Measurements from ENCODE around the gene IGF2R. TPM values are rescaled to one million over a fixed set of nuclear protein-coding genes. Genes with fewer than 3 reads are reported as not detected.

IGF2R gene
- total RNA-seq, 1 donor from 2014 or later = 144 TPM

DNA sequence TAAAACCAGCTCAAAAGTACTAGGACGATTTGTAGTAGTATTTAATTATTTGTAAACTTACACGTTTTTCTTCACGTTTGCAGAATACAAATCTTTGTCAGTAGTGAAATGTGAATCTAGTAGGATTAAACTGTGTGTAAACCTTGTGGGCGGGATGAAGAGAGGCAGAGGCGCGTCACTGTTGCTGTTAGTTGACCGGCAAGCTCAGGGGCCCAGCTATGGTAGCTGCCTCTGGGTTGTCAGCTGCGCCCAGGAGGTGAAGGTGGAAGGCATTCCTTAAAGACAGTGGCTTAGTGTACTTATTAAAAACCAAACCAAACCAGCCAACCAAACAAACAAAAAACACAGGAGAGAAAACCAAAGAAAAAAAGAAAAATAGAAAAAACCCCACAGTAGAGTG is 69.6 kb downstream of the IGF2R start:
- H3K4me3 Mint-ChIP-seq (ENCODE audit: low read depth) = no peak overlapping the region
- no peaks in the 10 kb centered on the region for H3K27me3 Mint-ChIP-seq
- H3K36me3 Mint-ChIP-seq (ENCODE audit: insufficient read depth) = peaks cover 27% of the 10 kb centered on the region
- H3K9me3 Mint-ChIP-seq (ENCODE audit: low read depth) = no peaks in the 10 kb centered on the region
- no peak overlapping the region for H3K27ac Mint-ChIP-seq
- TF ChIP-seq, protein P1, sequence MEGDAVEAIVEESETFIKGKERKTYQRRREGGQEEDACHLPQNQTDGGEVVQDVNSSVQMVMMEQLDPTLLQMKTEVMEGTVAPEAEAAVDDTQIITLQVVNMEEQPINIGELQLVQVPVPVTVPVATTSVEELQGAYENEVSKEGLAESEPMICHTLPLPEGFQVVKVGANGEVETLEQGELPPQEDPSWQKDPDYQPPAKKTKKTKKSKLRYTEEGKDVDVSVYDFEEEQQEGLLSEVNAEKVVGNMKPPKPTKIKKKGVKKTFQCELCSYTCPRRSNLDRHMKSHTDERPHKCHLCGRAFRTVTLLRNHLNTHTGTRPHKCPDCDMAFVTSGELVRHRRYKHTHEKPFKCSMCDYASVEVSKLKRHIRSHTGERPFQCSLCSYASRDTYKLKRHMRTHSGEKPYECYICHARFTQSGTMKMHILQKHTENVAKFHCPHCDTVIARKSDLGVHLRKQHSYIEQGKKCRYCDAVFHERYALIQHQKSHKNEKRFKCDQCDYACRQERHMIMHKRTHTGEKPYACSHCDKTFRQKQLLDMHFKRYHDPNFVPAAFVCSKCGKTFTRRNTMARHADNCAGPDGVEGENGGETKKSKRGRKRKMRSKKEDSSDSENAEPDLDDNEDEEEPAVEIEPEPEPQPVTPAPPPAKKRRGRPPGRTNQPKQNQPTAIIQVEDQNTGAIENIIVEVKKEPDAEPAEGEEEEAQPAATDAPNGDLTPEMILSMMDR (IDR thresholded peaks at IDR 0.05; ENCODE audit: unreplicated experiment) = no peak
- H3K4me1 Mint-ChIP-seq (ENCODE audit: low read depth) = no peaks in the 10 kb centered on the region
- no peak for DNase-seq (ENCODE audit: low spot score, unreplicated experiment)

GRCh38 chr6:160039441-160039840 is 70.6 kb downstream of the IGF2R start:
- Mint-ChIP-seq H3K4me3 (ENCODE audit: low read depth) (no peak overlapping the region), H3K36me3 (ENCODE audit: insufficient read depth) (peaks cover 20% of the 10 kb centered on the region), H3K27ac (peak overlapping the region; percentile 14), H3K9me3 (ENCODE audit: low read depth) (no peaks in the 10 kb centered on the region), H3K27me3 (no peaks in the 10 kb centered on the region), H3K4me1 (ENCODE audit: low read depth) (no peaks in the 10 kb centered on the region)
- DNase-seq (ENCODE audit: low spot score, unreplicated experiment) = no peak
- TF ChIP-seq, protein P1 (IDR thresholded peaks at IDR 0.05; ENCODE audit: unreplicated experiment) = no peak

- H3K27me3 Mint-ChIP-seq = no peaks in the 10 kb centered on the region
- peaks cover 20% of the 10 kb centered on the region for H3K36me3 Mint-ChIP-seq (ENCODE audit: insufficient read depth)
- H3K4me1 Mint-ChIP-seq (ENCODE audit: low read depth) = no peaks in the 10 kb centered on the region
- no peak overlapping the region for H3K4me3 Mint-ChIP-seq (ENCODE audit: low read depth)
- TF ChIP-seq, protein P1 (IDR thresholded peaks at IDR 0.05; ENCODE audit: unreplicated experiment) = no peak
- H3K27ac Mint-ChIP-seq = no peak overlapping the region
- DNase-seq (ENCODE audit: low spot score, unreplicated experiment) = no peak
- no peaks in the 10 kb centered on the region for H3K9me3 Mint-ChIP-seq (ENCODE audit: low read depth)
Observed at GRCh38 chr6:160040055-160040454, 71.2 kb downstream of the IGF2R start.

- Mint-ChIP-seq H3K27ac (no peak overlapping the region), H3K4me3 (ENCODE audit: low read depth) (no peak overlapping the region), H3K27me3 (no peaks in the 10 kb centered on the region), H3K36me3 (ENCODE audit: insufficient read depth) (peaks cover 22% of the 10 kb centered on the region), H3K9me3 (ENCODE audit: low read depth) (no peaks in the 10 kb centered on the region), H3K4me1 (ENCODE audit: low read depth) (no peaks in the 10 kb centered on the region)
- no peak for DNase-seq (ENCODE audit: low spot score, unreplicated experiment)
- TF ChIP-seq, protein P1 (IDR thresholded peaks at IDR 0.05; ENCODE audit: unreplicated experiment) = no peak
Observed at GRCh38 chr6:160040527-160041264, 71.8 kb downstream of the IGF2R start.

DNA sequence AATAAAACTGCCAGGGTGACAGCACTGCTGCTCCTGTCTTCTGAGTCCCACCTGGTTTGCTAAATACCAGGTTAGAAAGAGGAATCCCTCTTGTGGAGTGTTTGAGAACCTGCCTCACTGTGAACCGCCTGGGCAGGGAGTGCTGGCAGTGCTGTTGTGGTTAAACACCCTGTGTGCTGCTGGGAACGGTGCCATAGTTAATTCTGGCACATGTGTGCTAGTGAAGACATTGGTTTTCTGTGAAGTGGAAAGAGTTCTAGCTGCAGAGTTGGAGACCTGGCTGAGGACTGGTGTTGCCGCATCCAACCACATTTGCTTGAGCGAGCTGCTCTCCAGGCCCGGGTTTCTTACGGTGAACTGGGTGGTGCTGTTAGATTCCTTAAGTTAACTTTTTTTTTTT is 72.7 kb downstream of the IGF2R start:
- peaks cover 22% of the 10 kb centered on the region for H3K36me3 Mint-ChIP-seq (ENCODE audit: insufficient read depth)
- TF ChIP-seq, protein P1 (IDR thresholded peaks at IDR 0.05; ENCODE audit: unreplicated experiment) = no peak
- no peaks in the 10 kb centered on the region for H3K9me3 Mint-ChIP-seq (ENCODE audit: low read depth)
- no peaks in the 10 kb centered on the region for H3K4me1 Mint-ChIP-seq (ENCODE audit: low read depth)
- H3K4me3 Mint-ChIP-seq (ENCODE audit: low read depth) = no peak overlapping the region
- no peak for DNase-seq (ENCODE audit: low spot score, unreplicated experiment)
- no peaks in the 10 kb centered on the region for H3K27me3 Mint-ChIP-seq
- H3K27ac Mint-ChIP-seq = no peak overlapping the region
